ENCODE measurements around the gene CCDC71.

GRCh38 chr3:49122451-49122850 lies 43.7 kb downstream of the CCDC71 start:
- no peak for TF ChIP-seq GATA2 (IDR thresholded peaks at IDR 0.05; ENCODE audit: low read depth, low read length)
- no peak for TF ChIP-seq GATA3 (IDR thresholded peaks at IDR 0.05; ENCODE audit: low read depth, low read length)
